ENCODE measurements around the gene SPATA16. TPM values are rescaled to one million over a fixed set of nuclear protein-coding genes. Genes with fewer than 3 reads are reported as not detected.

The SPATA16 gene
- total RNA-seq, 4 donors from 2014 or later = not detected

DNA sequence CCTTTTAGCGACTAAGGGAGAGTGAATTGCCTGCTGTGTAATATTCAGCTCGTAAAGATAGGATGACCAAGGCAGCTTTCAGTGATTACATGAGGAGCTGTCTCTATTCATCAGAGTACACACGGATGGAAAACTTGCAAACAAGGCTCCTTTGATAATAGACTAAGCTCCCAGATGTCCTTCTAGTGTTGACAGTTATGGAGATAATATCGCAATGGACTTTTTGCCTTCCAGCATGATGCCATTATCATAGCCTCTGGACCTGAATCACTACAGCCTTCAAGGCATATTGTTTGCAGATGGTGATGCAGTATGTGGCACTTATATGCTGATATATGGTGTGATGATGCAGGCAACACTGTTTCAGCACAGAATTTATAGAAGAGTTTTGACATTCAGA lies 296.6 kb downstream of the SPATA16 start:
- intact Hi-C loops (cut with DNase I; ENCODE audit: low total_unique reads) = no loop called here
- no peak overlapping the region for H3K4me3 ChIP-seq (ENCODE audit: low read depth, poor library complexity, severe bottlenecking)
- no peak for DNase-seq (ENCODE audit: low spot score in 2 of 2)
- TF ChIP-seq, protein P1, sequence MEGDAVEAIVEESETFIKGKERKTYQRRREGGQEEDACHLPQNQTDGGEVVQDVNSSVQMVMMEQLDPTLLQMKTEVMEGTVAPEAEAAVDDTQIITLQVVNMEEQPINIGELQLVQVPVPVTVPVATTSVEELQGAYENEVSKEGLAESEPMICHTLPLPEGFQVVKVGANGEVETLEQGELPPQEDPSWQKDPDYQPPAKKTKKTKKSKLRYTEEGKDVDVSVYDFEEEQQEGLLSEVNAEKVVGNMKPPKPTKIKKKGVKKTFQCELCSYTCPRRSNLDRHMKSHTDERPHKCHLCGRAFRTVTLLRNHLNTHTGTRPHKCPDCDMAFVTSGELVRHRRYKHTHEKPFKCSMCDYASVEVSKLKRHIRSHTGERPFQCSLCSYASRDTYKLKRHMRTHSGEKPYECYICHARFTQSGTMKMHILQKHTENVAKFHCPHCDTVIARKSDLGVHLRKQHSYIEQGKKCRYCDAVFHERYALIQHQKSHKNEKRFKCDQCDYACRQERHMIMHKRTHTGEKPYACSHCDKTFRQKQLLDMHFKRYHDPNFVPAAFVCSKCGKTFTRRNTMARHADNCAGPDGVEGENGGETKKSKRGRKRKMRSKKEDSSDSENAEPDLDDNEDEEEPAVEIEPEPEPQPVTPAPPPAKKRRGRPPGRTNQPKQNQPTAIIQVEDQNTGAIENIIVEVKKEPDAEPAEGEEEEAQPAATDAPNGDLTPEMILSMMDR (IDR thresholded peaks at IDR 0.05) = no peak
- no peak for TF ChIP-seq POLR2A (IDR thresholded peaks at IDR 0.05)
- 66 to 67% methylated on average over 4 of the region's 4 CpGs for WGBS, 2 donors

DNA sequence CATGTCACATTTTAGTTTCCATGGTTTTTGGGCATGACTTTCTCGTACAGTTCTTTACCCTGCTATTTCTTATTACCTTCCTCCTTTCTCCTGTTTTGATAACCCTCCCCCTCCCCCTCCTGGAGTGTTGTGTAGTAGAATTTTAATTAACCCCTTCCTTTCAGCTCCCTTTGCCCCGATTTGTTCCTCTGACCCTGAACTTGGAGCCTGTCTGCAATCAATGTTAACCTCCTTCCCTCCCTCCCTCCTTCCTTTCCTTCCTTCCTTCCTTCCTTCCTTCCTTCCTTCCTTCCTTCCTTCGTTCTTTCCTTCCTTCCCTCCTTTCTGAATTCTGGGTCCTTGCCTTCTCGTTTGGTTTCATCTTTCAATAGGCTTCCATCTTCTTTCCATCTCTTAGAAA lies 300.1 kb downstream of the SPATA16 start:
- H3K4me3 ChIP-seq (ENCODE audit: low read depth, poor library complexity, severe bottlenecking) = no peak overlapping the region
- intact Hi-C loops (cut with DNase I; ENCODE audit: low total_unique reads) = no loop called here
- TF ChIP-seq POLR2A (IDR thresholded peaks at IDR 0.05) = no peak
- TF ChIP-seq, protein P1 (IDR thresholded peaks at IDR 0.05) = no peak
- WGBS, 2 donors = 54 to 65% methylated on average over 4 of the region's 4 CpGs
- no peak for DNase-seq (ENCODE audit: low spot score in 2 of 2)

DNA sequence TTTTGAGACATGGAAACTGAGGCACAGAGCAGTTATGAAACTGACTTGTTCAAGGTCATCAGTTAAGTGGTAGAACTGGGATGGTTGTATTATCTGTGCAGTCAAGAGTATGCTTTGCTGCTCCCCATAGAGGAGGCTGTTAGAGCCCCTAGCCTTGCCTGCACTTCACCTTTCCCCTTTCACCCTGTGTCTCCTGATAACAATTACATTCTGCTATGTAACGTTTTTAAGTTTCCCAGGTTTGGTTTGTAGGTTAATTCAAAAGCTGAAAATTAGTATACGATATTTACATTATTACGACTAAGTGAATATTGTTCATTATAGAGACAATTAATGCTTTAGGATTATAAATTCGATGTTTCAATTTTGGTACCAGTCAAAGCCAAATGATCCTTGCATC lies 300.6 kb downstream of the SPATA16 start:
- 71 to 79% methylated on average over 4 of the region's 4 CpGs for whole genome bisulfite sequencing, 2 donors
- TF ChIP-seq, protein P1 (IDR thresholded peaks at IDR 0.05) = no peak
- no peak for TF ChIP-seq POLR2A (IDR thresholded peaks at IDR 0.05)
- DNase-seq (ENCODE audit: low spot score in 2 of 2) = no peak
- intact Hi-C loops (cut with DNase I; ENCODE audit: low total_unique reads) = no loop called here
- no peak overlapping the region for H3K4me3 ChIP-seq (ENCODE audit: low read depth, poor library complexity, severe bottlenecking)

DNA sequence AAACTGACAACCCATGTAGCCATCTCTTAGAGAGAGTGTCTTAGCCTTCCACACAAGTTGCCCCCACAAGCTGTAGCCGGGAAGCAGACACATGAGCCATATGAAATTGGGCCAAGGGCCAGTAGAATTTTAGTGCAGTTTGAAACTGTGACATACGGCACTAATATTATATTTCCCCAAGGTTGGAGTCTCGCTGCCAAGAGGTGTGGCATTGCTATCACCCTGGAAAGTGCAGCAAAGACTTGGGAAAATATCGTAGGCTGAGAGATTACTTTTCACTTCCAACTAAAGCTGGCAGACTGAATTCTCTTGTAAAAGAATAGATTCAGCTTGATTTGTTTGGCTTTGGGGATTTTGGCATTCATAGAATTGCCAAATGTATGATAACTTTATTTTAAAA lies 301.4 kb downstream of the SPATA16 start:
- intact Hi-C loops (cut with DNase I; ENCODE audit: low total_unique reads) = no loop called here

More for the DNA sequence above, 301.4 kb downstream of the SPATA16 start:
- no peak overlapping the region for H3K4me3 ChIP-seq (ENCODE audit: low read depth, poor library complexity, severe bottlenecking)
- no peak for TF ChIP-seq POLR2A (IDR thresholded peaks at IDR 0.05)
- TF ChIP-seq, protein P1 (IDR thresholded peaks at IDR 0.05) = no peak
- WGBS, 2 donors = 25 to 26% methylated on average over 4 of the region's 4 CpGs
- DNase-seq (ENCODE audit: low spot score in 2 of 2) = no peak

Data from lower leg skin (tissue), 4 donors.